ENCODE data around the gene IL21R.
"Not testable (repeated sequence)": the region's sequence is repeated elsewhere in the genome, so short reads cannot be mapped to it uniquely, and the experiment has no call there.

The IL21R gene

GRCh38 chr16:27374221-27374803 is 27.7 kb upstream of the IL21R start:
- FAIRE-seq (no peak), DNase-seq (ENCODE audit: extremely low spot score, insufficient read length, low read depth) (no peak)

GRCh38 chr16:27374804-27375425 is 27.1 kb upstream of the IL21R start:
- peak; percentile 98 for FAIRE-seq
- DNase-seq (ENCODE audit: extremely low spot score, insufficient read length, low read depth), result no peak

DNA sequence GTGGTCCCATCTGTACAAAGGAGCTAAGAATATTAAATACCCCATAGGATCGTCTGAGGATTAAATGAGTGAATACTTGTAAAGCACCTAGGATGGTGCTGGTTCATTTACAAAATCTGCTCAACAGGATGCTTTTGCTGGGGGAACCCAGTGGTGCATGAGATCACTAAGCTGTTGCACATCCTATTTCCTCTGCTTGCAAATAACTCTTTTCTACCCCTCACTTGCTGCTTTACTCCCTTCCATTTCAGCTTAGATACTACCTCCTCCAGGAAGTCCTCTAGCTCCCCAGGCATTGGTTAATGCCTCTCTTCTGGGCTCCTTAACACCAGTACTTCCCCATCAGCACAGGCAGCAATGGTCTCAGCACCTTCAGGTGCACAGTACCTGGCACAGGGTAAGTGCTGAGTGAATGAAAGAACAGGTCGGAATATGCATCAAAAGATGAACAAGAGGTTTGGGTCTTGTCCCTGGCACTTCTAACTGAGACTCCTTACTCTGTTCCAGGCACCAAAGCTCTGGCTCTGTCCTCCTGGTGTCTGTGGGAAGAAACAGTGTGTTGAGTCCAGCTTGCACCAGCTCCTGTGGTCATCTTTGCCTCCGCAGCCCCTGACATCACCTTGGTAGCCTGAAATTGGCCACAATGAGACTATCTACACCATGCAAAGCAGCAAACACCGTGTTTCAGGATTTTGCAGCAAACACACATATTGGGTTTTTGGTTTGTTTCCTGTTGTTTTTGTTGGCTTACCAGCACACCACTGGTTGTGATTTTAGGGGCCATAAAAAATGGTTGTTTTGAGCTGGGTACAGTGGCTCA is 24.1 kb upstream of the IL21R start:
- peak; percentile 84 for FAIRE-seq
- no peak for DNase-seq (ENCODE audit: extremely low spot score, insufficient read length, low read depth)

GRCh38 chr16:27378871-27379481 is 23.0 kb upstream of the IL21R start:
- no peak for DNase-seq (ENCODE audit: extremely low spot score, insufficient read length, low read depth)
- peak; percentile 57 for FAIRE-seq

DNA sequence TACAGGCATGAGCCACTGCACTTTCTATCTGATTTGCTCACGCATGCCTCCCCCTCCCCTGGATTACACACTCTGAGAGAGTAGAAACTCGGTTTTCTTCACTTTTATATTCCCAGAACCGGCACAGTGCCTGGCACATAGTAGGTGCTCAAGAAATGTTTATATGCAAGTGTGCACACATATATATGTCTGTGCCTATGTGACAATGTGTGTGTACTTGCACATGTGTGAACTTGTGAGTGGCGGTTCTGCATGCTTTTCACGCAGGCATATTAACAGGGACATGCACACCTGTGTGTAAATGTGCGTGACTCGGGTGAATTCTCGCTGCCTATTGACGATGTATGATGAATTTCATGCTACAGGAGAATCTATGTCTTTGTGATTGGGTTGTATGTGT is 22.1 kb upstream of the IL21R start:
- FAIRE-seq (no peak), DNase-seq (ENCODE audit: extremely low spot score, insufficient read length, low read depth) (no peak)

DNA sequence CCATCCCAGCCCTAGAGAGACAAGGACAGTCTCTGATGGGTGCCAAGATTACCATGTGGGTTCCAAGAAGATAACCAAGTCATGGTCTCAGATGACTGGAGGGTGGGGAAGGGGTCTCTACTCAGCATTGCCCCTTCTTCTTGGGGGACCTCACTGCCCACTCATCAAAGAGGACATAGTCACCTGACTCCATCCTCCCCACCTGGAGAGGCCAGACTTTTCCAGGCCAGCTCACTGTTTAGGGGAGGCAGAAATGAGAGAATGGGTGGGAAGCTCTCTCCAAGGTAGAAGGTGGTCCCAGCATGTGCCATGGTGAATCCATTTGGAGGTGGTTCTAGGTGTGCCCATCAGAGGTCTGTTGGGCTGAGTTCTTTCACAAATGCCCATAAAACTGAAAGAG is 20.7 kb upstream of the IL21R start:
- no peak for DNase-seq (ENCODE audit: extremely low spot score, insufficient read length, low read depth)
- FAIRE-seq, result no peak

- no peak for DNase-seq (ENCODE audit: extremely low spot score, insufficient read length, low read depth)
- no peak for FAIRE-seq
Measured at GRCh38 chr16:27381974-27382855, 19.8 kb upstream of the IL21R start.

GRCh38 chr16:27383556-27384243 is 18.3 kb upstream of the IL21R start:
- DNase-seq (ENCODE audit: extremely low spot score, insufficient read length, low read depth) (no peak), FAIRE-seq (no peak)

GRCh38 chr16:27384425-27384824 is 17.5 kb upstream of the IL21R start:
- peak; percentile 46 for FAIRE-seq
- DNase-seq (ENCODE audit: extremely low spot score, insufficient read length, low read depth), result no peak

GRCh38 chr16:27385398-27385797 is 16.6 kb upstream of the IL21R start:
- FAIRE-seq (no peak), DNase-seq (ENCODE audit: extremely low spot score, insufficient read length, low read depth) (no peak)

DNA sequence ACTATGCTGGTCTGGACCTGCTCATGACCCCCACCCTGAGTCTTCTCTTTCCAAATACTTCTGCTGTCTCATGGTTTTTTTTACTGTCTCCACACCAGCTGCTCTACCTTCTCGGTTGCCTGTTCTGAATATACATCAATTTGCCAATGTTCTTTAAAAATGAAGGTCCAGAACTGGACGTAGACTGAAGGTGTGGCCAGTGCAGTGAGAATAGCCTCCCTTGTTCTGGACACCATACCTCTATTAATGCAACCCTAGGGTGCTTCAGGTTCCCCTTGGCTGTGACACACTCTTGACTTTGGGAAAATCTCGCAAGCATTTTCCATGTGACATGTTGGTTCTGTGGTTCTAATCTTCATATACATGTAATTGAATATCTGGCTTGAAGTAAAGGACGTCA is 15.3 kb upstream of the IL21R start:
- FAIRE-seq, result no peak
- no peak for DNase-seq (ENCODE audit: extremely low spot score, insufficient read length, low read depth)

DNA sequence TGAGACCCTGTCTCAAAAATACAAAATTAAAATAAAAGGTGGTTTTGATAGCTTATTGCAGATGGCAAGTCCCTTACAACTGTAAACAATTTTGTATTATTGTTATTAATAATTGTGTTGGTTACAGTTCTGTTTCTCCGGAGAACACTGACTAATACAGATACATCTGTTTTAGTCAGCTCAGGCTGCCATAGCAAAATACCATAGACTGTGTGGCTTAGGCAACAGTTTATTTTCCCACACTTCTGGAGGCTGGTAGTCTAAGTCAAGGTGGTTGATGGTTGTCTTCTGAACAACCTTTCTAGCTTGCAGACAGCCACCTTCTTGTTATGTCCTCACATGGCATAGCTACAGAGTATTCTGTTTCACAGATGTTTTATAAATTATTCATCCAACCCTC is 14.2 kb upstream of the IL21R start:
- FAIRE-seq, result peak; percentile 77
- no peak for DNase-seq (ENCODE audit: extremely low spot score, insufficient read length, low read depth)

DNA sequence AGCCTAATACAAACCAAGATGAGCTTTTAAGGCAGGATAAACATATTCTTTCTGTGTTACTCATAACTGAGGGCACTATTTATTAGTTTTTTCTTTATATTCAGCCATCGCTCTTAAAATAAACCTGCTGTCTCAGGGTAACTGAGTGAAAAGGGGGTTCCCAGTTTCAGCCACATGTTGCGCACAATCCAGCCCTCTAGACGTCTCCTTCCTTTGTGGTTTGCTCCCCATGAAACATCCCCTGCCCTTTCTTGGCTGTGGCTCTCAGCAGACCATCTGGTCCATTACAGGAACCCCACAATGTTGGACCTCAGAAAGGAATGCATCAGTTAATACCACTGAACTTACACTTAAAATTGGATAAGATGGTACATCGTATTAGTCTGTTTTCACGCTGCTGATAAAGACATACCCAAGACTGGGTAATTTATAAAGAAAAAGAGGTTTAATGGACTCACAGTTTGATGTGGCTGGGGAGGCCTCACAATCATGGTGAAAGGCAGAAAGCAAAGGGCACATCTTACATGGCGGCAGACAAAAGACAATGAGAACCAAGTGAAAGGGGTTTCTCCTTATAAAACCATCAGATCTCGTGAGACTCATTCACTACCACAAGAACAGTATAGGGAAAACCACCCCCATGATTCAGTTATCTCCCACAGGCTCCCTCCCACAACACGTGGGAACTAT is 12.6 kb upstream of the IL21R start:
- FAIRE-seq (peak; percentile 81), DNase-seq (ENCODE audit: extremely low spot score, insufficient read length, low read depth) (no peak)

DNA sequence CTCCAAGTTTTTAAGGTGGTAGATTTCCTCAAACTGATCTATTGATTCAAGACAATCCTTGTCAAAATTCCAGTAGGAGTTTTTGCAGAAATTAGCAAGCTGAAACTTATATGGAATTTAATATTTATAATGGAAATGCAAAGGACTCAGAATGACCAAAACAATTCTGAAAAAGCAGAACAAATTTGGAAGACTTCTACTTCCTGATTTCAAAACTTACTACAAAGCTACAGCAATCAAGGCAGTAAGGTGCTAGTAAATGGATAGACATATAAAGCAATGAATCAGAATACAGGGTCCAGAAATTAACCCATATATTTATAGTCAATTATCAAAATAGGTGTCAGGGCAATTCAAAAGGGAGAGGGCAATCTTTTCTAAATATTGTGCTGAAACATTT is 11.8 kb upstream of the IL21R start:
- DNase-seq (ENCODE audit: extremely low spot score, insufficient read length, low read depth) (no peak), FAIRE-seq (no peak)

DNA sequence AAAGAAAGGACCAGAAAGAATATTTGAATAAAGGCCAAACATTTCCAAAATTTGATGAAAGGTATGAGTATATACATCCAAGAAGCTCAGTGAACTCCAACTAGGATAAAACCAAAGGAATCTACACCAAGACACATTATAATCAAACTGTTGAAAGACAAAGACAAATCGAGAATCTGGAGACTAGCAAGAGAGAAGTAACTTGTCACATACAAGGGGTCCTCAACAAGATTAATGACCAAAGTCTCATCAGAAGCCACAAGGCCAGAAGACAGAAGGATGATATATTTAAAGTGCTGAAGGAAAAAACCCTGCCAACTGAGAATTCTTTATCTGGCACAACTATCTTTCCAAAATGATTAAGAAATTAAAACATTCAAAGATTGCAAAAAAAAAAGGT is 9.3 kb upstream of the IL21R start:
- DNase-seq (ENCODE audit: extremely low spot score, insufficient read length, low read depth) (no peak), FAIRE-seq (no peak)

DNA sequence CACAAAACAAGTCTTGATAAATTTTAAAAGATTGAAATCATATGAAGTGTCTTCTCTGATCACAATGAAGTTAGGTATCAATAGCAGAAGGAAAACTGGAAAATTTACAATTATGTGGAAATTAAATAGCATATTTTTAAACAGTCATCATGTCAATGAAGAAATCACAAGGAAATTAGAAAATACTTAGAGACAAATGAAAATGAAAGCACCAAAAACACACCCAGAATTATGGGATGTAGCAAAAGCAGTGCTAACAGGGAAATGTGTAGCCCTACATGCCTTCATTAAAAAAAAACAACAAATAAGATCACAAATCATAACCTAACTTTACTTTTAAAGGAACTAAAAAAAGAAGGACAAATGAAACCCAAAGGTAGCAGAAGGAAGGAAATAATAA is 7.5 kb upstream of the IL21R start:
- no peak for DNase-seq (ENCODE audit: extremely low spot score, insufficient read length, low read depth)
- no peak for FAIRE-seq

DNA sequence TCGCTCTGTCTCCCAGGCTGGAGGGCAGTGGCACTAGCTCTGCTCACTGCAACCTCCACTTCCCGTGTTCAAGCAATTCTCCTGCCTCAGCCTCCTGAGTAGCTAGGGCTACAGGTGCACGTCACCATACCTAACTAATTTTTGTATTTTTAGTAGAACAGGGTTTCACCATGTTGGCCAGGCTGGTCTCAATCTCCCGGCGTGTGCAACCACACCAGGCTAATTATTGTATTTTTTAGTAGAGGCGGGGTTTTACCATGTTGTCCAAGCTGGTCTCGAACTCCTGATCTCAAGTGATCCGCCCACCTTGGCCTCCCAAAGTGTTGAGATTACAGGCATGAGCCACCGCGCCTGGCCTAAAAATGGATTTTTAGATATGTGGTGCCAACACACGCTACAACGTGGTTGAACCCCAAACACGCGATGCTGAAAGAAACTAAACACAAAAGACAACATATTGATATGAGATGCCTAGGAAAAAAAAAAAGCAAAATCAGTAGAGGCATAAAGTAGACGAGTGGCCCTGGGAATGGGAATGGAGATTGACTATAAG is 3.6 kb upstream of the IL21R start:
- not testable (repeated sequence) for DNase-seq (ENCODE audit: extremely low spot score, insufficient read length, low read depth)
- FAIRE-seq, result peak; percentile 62

Measured in GM18507 (cell line).